Thyroid gland (tissue), 4 donors: Measurements from ENCODE around the gene CYP1A1. TPM values are rescaled to one million over a fixed set of nuclear protein-coding genes. Genes with fewer than 3 reads are reported as not detected.
"Not testable (repeated sequence)": the region's sequence is repeated elsewhere in the genome, so short reads cannot be mapped to it uniquely, and the experiment has no call there.

Experiments used
- DNase-seq, 2 donors: peaks; one replicate each; pipeline ENCODE4 v3.0.0-alpha.2; 2019
- H3K27ac ChIP-seq, 3 donors: fragments of 200-600 bp; sonication (generic); 1 replicate in 2 of 3; 2 replicates in 1 of 3; pipeline ENCODE4 v1.5.1; 2016 to 2019; ENCODE audit warnings: mild to moderate bottlenecking in 1 of 3, moderate library complexity in 1 of 3
- H3K27me3 ChIP-seq: fragments of 200-600 bp; sonication (generic); one replicate; pipeline ENCODE4 v1.5.1; 2019
- H3K36me3 ChIP-seq, 2 donors: fragments of 200-600 bp; sonication (generic); one replicate each; pipeline ENCODE4 v1.5.1; 2016 to 2019
- H3K4me1 ChIP-seq, 2 donors: fragments of 200-600 bp; sonication (generic); one replicate each; pipeline ENCODE4 v1.5.1; 2017 to 2019
- H3K4me3 ChIP-seq, 3 donors: fragments of 200-600 bp; sonication (generic); replicated peaks in 1 of 3; 1 replicate in 2 of 3; 2 replicates in 1 of 3; pipeline ENCODE4 v1.5.1; 2016; ENCODE audit warnings: mild to moderate bottlenecking in 1 of 3
- H3K9me3 ChIP-seq: fragments of 200-600 bp; sonication (generic); one replicate; pipeline ENCODE4 v1.5.1; 2017
- POLR2A ChIP-seq, 2 donors: fragments of 450-650 bp; IDR thresholded peaks; one replicate each; pipeline ENCODE4 v1.6.1; 2017; ENCODE audit warnings: antibody characterized with exemption in 2 of 2, mild to moderate bottlenecking in 2 of 2, moderate library complexity in 1 of 2
- WGBS, 2 donors: methylation state at CpG; one replicate each; pipeline ENCODE4 v1.1.5; 2017; 5-methylcytosine and 5-hydroxymethylcytosine counted together
- intact Hi-C: fragments of 100-400 bp; cut with DNase I; formaldehyde crosslinking; loops from one replicate; pipeline ENCODE4 v1.15.1; 2023
- total RNA-seq, 4 donors: library from RNA; depleted of rRNA; stranded (reverse); fragments of >200 nt; gene quantifications; one replicate each; pipeline ENCODE4 v1.2.3, GENCODE V29; 2016
- TF ChIP-seq, protein P1 (sequence below), 6 experiments: fragments of 200-600 bp in 3 of 6; fragments of 450-650 bp in 3 of 6; sonication (generic) in 3 of 6; IDR thresholded peaks; one replicate each; pipeline ENCODE4 v1.5.1; 2016 to 2019; ENCODE audit warnings: antibody characterized with exemption in 6 of 6, mild to moderate bottlenecking in 2 of 6, inconsistent platforms in 1 of 6, moderate library complexity in 1 of 6

CYP1A1 gene
- total RNA-seq, 4 donors from 2014 or later, result 0.54 to 0.78 TPM; not detected in 2

GRCh38 chr15:74730619-74731316, 5.4 kb upstream of the CYP1A1 start:
- Histone ChIP-seq H3K4me3 (no peak overlapping the region), H3K36me3 (no peaks in the 10 kb centered on the region), H3K27ac (no peak overlapping the region), H3K4me1 (peaks cover 11 to 17% of the 10 kb centered on the region in 2 donors), H3K9me3 (no peaks in the 10 kb centered on the region), H3K27me3 (no peaks in the 10 kb centered on the region)
- no peak for DNase-seq
- TF ChIP-seq POLR2A (IDR thresholded peaks at IDR 0.05), result no peak
- TF ChIP-seq, protein P1, sequence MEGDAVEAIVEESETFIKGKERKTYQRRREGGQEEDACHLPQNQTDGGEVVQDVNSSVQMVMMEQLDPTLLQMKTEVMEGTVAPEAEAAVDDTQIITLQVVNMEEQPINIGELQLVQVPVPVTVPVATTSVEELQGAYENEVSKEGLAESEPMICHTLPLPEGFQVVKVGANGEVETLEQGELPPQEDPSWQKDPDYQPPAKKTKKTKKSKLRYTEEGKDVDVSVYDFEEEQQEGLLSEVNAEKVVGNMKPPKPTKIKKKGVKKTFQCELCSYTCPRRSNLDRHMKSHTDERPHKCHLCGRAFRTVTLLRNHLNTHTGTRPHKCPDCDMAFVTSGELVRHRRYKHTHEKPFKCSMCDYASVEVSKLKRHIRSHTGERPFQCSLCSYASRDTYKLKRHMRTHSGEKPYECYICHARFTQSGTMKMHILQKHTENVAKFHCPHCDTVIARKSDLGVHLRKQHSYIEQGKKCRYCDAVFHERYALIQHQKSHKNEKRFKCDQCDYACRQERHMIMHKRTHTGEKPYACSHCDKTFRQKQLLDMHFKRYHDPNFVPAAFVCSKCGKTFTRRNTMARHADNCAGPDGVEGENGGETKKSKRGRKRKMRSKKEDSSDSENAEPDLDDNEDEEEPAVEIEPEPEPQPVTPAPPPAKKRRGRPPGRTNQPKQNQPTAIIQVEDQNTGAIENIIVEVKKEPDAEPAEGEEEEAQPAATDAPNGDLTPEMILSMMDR (IDR thresholded peaks at IDR 0.05), result no peak
- 82 to 90% methylated on average over 7 of the region's 7 CpGs for WGBS, 2 donors
- intact Hi-C loops, result no loop called here

DNA sequence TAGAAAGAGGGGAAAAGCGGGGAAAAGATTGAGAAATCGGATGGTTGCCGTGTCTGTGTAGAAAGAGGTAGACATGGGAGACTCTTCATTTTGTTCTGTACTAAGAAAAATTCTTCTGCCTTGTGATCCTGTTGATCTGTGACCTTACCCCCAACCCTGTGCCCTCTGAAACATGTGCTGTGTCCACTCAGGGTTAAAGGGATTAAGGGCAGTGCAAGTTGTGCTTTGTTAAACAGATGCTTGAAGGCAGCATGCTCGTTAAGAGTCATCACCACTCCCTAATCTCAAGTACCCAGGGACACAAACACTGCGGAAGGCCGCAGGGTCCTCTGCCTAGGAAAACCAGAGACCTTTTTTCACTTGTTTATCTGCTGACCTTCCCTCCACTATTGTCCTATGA, 4.0 kb upstream of the CYP1A1 start:
- DNase-seq, intact Hi-C loops, H3K27me3 ChIP-seq, H3K9me3 ChIP-seq, H3K27ac ChIP-seq, H3K4me3 ChIP-seq, H3K36me3 ChIP-seq: not testable (repeated sequence)
- WGBS, 2 donors, result 49 to 65% methylated on average over 6 of the region's 6 CpGs
- peaks cover 14 to 21% of the 10 kb centered on the region in 2 donors for H3K4me1 ChIP-seq

DNA sequence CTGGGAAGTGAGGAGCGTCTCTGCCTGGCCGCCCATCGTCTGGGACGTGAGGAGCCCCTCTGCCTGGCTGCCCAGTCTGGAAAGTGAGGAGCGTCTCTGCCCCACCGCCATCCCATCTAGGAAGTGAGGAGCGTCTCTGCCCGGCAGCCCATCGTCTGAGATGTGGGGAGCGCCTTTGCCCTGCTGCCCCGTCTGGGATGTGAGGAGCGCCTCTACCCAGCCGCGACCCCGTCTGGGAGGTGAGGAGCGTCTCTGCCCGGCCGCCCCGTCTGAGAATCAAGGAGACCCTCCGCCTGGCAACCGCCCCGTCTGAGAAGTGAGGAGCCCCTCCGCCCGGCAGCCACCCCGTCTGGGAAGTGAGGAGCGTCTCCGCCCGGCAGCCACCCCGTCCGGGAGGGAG, 3.4 kb upstream of the CYP1A1 start:
- H3K4me3 ChIP-seq, intact Hi-C loops, H3K27me3 ChIP-seq, DNase-seq, H3K36me3 ChIP-seq, H3K27ac ChIP-seq, H3K9me3 ChIP-seq: not testable (repeated sequence)
- 72 to 84% methylated on average over 11 to 15 of the region's 30 CpGs for WGBS, 2 donors
- H3K4me1 ChIP-seq, result peaks cover 14 to 21% of the 10 kb centered on the region in 2 donors

- peak; percentile 13 to 18 for DNase-seq
- no peak overlapping the region for H3K27ac ChIP-seq
- no peaks in the 10 kb centered on the region for H3K27me3 ChIP-seq
- H3K9me3 ChIP-seq, result no peaks in the 10 kb centered on the region
- no peak overlapping the region for H3K4me3 ChIP-seq
- 53 to 71% methylated on average over 6 to 7 of the region's 7 CpGs for WGBS, 2 donors
- TF ChIP-seq, protein P1 (IDR thresholded peaks at IDR 0.05), result no peak
- TF ChIP-seq POLR2A (IDR thresholded peaks at IDR 0.05), result no peak
- no peaks in the 10 kb centered on the region for H3K36me3 ChIP-seq
- intact Hi-C loops, result no loop called here
- peaks cover 14 to 21% of the 10 kb centered on the region in 2 donors for H3K4me1 ChIP-seq
Measured at GRCh38 chr15:74727727-74728126, 2.4 kb upstream of the CYP1A1 start.

GRCh38 chr15:74726774-74727164, 1.4 kb upstream of the CYP1A1 start:
- H3K27me3 ChIP-seq, result no peaks in the 10 kb centered on the region
- H3K36me3 ChIP-seq, result no peaks in the 10 kb centered on the region
- intact Hi-C loops, result no loop called here
- WGBS, 2 donors, result 71 to 72% methylated on average over 24 of the region's 24 CpGs
- no peak overlapping the region for H3K27ac ChIP-seq
- H3K9me3 ChIP-seq, result no peaks in the 10 kb centered on the region
- peaks cover 14 to 21% of the 10 kb centered on the region in 2 donors for H3K4me1 ChIP-seq
- peak overlapping the region in 1 of 3 donors; percentile 55 for H3K4me3 ChIP-seq
- no peak for DNase-seq
- TF ChIP-seq, protein P1 (IDR thresholded peaks at IDR 0.05), result no peak
- TF ChIP-seq POLR2A (IDR thresholded peaks at IDR 0.05), result no peak

GRCh38 chr15:74725845-74726773, 781 bp upstream of the CYP1A1 start:
- Histone ChIP-seq H3K27me3 (no peaks in the 10 kb centered on the region), H3K4me3 (peak overlapping the region; percentile 44 to 55 (median 47)), H3K36me3 (no peaks in the 10 kb centered on the region), H3K27ac (no peak overlapping the region), H3K9me3 (no peaks in the 10 kb centered on the region), H3K4me1 (peaks cover 14 to 21% of the 10 kb centered on the region in 2 donors)
- WGBS, 2 donors, result 13 to 25% methylated on average over 4 to 5 of the region's 86 CpGs
- DNase-seq, result peak; percentile 33 to 40
- intact Hi-C loops, result no loop called here
- TF ChIP-seq, protein P1 (IDR thresholded peaks at IDR 0.05), result no peak
